HG02610 (cell line): ENCODE results near the gene CA9.

Experiments used
- ATAC-seq: cut with Tn5 transposase; IDR thresholded peaks from one replicate; pipeline ENCODE4 v1.9.1; 2021; ENCODE audit warnings: mild to moderate bottlenecking, moderate library complexity; ENCODE audit not compliant: unreplicated experiment

The CA9 gene

DNA sequence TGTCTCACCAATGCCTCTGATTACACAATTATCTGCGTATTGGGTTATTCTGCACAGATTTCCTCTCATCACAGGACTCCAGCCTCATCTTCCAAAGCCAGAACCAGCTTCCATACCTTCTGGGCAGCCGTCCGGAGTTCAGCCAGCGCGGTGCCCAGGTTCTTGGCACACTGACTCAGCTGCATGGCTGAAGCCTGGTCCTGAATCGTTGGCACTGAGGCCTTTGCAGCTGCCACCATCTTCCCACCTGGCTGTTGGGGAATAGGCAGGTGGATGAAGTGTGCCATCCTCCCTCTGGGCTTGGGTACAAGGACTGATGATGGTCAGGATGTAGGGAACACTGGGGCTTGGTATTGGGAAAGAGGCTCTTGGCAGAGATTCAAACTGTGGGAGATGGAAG lies 40.4 kb downstream of the CA9 start:
- ATAC-seq = no peak

DNA sequence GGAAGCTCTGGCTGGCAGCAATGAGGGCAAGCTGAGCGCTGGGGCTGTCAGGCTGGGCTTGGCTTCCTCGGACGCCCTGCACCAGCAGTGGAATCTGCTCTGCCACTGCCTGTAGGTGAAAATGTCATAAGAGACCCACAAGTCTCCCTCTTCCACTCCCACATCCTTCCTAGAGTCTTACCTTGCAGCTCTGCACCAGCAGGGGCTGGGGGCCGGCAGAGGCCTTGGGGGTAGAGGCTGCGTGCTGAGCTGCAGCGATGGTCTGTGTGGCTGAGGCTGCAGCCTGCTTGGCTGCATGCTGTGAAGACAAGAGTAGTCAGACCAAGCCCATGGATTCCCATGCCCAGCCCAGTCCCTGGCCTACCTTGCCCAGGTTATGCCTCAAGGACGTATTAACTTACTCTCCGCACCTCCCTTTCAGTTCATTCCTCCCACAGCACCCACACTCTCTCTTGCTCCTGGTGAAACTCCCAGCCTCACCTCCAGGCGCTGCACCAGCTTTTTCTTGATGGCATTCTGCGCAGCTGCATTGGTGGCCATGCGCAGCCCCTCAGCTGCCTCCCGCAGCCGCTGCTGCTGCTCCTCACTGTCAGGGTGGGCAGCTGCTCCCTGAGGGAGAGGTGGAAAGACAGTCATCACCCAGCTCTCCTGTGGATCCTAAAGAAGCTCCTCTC lies 41.0 kb downstream of the CA9 start:
- ATAC-seq = no peak

DNA sequence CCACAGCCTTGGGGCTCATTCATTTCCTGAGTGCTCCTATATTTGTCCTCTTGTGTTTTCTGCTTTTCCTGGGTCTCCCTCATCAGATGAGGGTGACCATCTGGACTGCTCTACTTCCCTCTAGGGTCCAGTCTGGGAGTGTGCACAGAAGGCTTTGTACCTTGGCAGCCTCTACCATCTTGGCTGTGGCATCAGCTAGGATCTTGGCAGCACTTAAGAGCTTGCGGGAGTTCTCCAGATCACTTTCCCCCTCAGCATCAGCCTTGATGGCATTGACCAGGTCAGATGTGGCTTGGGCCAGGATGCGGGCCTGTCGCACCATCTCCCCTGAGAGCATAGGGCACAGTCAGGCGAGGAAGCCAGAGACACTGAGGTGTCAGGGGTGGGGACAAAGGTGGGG lies 42.5 kb downstream of the CA9 start:
- ATAC-seq = no peak

DNA sequence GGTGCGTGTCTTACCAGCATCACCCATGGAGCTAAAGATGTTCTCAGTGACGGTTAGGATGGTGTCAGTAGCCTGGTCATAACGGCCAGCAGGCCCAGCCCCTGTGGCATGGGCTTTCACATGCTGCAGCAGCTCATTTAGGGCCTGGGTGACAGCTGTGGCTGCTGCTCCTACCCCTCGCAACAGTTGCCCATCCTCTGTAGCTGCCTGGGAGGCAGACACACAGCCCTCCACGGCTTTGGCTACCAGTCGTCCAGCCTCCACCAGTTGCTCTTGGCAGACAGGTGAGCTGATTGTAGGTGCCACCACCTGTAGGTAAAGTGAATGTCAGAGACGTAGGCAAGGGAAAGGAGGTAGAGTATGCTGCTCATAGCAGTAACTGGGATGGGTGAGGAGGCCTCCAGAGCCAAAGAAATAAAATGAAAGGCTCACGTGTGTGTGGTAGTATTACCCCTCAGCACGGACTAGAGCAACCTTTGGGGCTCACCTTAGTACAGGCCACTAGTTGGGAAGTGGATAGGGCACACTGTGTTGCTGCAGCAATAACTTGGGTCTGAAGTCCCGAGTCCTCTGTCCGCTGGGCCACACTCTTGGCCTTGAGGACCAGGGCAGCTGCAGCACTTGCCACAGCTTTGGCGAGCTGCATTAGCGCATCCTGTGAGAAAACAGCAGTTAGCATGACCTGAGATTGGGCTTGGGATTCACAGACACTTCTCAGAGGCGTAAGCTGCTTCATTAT lies 43.6 kb downstream of the CA9 start:
- no peak for ATAC-seq

DNA sequence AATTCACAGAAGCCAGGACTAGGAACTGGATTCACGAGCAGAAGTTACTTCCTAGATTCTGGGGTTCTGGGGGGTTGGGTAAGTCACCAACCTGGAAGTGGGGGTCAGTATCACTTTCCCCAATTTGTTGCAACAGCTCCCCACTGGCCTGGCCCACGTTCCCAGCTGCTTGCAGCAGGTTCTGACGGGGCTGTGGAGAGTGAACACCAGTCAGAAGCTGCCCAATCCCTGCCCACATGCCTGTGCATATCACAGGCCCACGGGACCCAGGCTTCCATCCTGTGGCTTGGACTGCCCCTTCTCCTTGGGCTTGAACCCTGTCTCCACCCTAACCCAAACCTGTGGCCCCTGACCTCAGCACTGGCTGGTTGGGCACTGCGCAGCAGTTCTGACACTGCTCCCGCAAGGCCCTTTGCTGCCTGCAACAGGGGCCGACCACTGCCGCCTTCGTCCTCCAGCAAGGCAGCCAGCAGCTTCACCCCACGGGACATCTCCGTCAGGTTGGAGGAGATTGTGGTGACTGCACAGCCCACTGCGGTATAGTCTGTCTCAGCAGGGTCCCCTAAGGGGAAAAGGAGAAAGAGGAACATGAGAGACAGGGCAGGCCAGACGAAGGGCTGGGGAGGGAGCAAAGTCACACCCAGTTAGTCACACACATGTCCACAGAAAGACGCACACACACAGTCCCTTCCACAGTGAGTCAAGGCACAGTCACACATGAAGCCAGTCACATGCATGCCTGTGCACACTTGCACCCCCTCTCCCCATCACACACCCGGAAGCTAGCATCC lies 45.2 kb downstream of the CA9 start:
- peak; percentile 51 for ATAC-seq

DNA sequence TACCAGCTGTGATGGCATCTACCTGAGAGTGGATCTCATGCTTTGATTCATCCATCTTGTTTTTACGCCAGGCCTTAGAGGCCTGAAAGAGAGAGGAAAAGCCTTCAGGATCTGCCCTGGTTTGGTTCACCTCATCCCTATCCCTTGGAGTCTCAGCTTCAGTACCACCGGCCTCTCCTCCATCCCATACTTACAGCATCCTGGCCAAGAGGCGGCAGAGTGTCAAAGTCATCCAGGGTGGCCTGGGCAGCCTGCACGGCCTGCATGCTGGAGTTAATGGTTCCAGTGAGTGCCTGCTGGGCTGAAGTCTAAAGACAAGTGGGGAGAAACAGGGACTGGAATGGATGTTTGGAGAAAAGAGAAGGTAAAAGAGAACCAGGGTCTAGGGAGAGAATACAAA lies 45.8 kb downstream of the CA9 start:
- no peak for ATAC-seq

DNA sequence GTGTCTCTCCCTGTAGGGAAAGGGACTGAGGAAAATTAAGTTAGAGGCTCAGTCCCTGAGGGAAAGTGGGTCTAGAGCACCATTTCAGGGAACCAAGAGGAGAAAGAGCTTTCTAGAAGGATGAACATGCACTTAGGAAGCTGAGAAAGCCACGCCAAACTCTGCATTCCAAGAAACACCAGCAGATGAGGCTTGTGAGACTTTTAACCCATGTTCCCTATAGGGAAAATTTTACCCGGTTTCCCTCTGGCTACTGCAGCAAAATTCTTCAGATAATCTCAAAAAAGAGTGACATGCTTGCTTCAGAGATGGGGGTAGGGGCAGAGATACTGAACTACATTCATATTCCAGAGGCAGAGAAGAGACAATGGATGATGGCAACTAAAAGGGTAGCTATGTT lies 49.7 kb downstream of the CA9 start:
- ATAC-seq = no peak

DNA sequence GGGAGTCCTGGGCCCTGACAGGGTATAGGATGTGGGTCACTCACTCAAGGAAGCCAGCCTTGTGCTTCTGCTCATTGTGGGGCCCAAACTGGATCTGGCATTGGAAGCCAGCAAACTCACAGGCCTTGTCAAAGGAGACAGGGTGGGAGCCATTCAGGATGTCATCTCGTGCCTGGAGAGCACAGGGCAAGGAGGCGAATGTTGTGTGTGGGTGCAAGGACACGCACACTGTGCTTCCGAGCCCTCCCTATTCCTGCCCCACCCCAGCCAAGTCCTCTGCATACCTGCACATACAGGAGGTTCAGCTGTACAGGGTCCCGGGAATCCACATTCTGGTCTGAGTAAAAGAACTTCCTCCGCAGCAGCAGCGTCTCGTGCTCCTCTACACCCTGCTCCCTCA lies 50.2 kb downstream of the CA9 start:
- ATAC-seq = no peak

DNA sequence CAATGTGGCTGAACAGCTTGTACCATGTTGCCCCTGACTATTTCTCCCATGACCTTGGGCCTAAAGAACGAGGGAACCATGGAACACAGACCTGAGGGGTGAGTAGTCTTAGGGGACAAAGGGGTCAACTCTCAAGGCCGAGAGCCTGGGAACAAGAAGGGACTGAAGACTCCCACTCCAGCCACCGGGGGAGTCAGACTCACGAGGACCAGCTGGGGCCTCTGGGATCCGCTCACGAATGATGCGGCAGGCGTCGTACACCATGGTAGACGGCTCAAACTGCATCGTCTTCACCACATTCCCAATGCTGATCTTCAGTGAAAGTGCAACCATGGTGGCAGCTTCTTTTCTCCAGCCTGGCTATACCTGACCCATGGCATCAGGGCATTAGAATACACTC lies 51.6 kb downstream of the CA9 start:
- no peak for ATAC-seq

DNA sequence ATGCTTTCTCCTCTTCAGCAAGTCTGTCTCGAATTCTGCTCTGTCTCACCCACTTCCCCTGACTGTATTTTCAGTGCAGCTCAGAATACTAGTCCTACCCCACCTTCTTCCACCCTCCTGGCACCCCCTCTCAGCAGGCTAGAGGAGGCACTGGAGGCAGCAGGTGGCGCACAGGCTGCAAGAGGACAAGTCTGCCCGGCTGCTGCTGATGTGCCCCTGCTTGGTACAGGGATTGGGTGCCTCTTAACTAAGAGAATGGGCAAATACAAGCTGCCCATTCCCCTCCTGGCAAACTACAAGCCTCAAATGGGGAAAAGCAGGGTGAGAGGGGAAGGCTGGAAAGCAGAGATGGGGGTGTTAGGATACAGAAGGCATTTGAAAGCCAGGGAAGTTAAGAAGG lies 53.2 kb downstream of the CA9 start:
- ATAC-seq = no peak

DNA sequence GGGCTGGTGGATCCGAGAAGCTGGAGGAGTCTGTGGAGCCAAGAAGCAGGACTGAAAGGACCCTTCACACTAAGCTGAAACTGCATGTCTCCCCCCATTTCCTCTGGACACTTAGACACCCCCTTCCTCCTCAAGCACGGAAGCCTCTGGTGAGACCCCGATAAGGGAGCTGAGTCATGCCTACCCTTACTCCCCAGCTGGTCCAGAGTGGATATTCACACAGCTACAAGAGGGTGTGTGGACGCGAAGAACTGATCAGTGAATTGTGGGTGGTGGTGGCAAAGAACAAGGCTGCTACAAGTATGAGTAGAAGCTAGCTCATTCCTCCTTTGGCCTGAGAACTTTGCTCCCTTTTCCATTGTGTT lies 53.9 kb downstream of the CA9 start:
- ATAC-seq = no peak

DNA sequence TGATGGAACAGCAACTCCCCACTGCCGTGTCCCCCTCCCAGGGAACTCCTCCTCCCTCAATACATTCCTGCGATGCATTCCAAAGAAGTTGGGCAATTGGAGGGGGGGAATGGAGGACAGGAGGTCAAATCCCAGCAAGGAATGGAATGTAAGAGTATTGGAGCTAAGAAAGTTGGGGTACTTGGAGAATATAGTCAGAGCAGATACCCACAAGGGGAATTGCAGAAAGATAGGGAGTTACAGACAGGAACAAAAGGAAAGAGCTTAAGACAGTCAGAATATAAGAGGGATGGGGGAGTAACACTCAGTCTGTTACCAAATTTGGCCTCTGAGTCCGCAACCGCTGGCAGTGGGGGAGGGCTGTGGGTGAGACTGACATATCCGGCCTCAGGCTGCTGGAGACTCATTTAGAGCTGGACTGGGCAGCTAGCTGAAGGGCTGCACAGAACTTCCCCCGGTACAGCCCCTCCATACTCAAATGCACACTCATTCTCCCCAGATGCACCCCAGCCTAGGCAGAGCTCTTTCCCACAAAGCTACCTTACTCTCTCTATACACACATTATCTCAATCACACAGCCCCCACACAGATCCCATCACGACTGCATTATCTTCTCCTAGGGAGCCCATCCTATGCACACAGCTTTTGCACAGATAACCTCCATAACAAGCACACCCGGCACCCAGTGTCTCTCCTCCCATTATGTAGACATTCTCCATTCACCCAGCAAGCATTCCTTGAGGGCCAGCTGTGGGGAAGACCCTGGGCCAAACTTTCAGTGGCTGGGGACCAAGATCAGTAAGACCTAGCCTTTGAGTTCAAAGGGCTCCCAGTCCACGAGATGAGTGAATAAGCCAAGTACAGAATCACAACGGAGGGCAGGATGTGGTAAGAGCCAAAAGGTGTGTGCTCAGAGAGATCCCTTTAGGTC lies 54.6 kb downstream of the CA9 start:
- ATAC-seq = peak; percentile 14

DNA sequence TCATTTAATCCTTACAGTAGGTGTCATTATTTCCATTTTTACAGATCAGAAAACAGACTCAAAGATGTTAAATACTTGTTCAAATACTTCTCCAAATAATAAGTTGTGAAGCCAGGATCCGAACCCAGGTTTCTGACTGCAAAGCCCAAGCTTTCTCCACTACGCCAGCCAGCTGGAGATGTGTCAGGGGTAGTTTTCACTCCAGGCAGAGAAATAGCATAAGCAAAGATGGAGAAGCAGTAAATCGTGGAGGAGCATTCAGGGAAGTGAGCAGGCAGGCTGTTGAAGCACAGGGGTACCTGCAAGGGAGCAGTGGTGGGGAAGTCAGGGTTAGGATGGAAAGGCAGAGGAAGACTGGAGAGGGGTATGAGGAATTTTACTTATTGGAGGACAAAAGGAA lies 55.4 kb downstream of the CA9 start:
- no peak for ATAC-seq

DNA sequence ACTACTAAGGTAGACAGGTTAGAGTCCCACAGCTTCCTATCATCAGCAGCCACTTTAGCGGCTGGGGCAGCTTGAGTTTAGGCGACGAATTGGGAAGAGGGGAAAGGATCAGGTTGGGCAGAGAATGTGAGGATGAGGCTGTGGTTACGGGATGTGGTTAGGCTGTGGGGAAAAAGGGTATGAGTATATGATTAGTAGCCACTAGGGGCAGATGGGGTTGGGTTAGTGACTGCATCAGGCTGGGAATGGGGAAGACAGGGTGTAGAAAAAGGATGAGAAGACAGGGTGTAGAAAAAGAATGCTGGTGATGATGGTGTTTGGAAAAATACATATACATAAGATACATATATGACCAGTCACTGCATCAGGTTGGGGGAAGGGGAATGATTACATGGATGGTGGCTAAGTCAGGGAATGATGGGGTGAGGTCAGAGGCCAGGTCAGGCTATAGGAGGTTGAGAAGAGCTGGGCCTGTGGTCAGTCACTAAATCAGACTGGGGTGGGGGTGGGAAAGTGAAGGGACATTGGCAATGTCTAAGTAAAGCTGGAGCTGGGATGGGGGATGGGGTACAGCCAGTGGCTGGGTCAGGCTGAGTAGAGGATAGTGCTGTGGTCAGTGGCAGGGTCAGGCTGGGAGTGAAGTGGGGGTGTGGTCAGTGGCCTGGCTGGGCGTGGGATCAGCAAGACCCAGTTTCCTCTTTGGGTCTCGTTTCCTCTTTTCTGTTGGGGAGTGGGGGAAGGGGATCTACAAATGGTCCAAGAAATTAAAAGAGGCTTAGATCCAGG lies 56.2 kb downstream of the CA9 start:
- no peak for ATAC-seq

DNA sequence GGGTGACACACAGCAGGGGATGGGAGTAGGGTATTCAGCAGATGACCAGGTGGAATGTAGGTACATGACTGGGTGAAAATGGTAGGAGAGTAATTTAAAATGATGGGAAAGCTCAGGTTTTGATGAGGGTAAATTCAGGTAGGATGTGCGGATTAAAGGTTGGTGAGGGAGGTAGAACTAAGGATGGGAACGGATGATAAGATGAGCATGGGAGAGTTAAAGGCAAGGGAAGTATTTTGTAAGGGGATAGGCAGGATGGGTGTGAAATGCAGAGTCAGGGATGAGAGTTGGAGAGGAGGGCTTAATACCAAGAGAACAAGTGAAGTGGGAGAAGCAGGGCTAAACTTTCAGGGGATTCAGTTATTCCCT lies 56.7 kb downstream of the CA9 start:
- no peak for ATAC-seq
